H9 (cell line): ENCODE data around the gene SDHB. TPM values are rescaled to one million over a fixed set of nuclear protein-coding genes. Genes with fewer than 3 reads are reported as not detected.
A peak's percentile ranks its signal among the peaks of the same experiment; 100 is the strongest.

Experiments used
- DNase-seq: peaks from one replicate; pipeline ENCODE4 v3.0.0-alpha.2; 2017
- H2AFZ ChIP-seq: one replicate; pipeline ENCODE4 v1.6.1; 2013; ENCODE audit warnings: mild to moderate bottlenecking, low read length, control low read depth, moderate library complexity
- H2AK5ac ChIP-seq: 2 replicates; pipeline ENCODE4 v1.6.1; 2013; ENCODE audit warnings: low read length, control low read depth, mixed read lengths; ENCODE audit not compliant: insufficient read length
- H2BK120ac ChIP-seq: one replicate; pipeline ENCODE4 v1.6.1; 2013; ENCODE audit warnings: low read depth, mild to moderate bottlenecking, low read length, control low read depth, inconsistent platforms; ENCODE audit not compliant: poor library complexity, severe bottlenecking
- H2BK12ac ChIP-seq: 2 replicates; pipeline ENCODE4 v1.6.1; 2013; ENCODE audit warnings: low read length, control low read depth, mixed read lengths, low read depth; ENCODE audit not compliant: insufficient read length
- H2BK15ac ChIP-seq: 2 replicates; pipeline ENCODE4 v1.6.1; 2013; ENCODE audit warnings: low read depth, low read length, control low read depth
- H2BK20ac ChIP-seq: one replicate; pipeline ENCODE4 v1.6.1; 2013; ENCODE audit warnings: low read depth, mild to moderate bottlenecking, low read length, control low read depth, inconsistent platforms; ENCODE audit not compliant: poor library complexity, severe bottlenecking
- H2BK5ac ChIP-seq: 2 replicates; pipeline ENCODE4 v1.6.1; 2013; ENCODE audit warnings: low read length, control low read depth, mixed read lengths; ENCODE audit not compliant: insufficient read length
- H3K14ac ChIP-seq: 2 replicates; pipeline ENCODE4 v1.6.1; 2013; ENCODE audit warnings: low read length, control low read depth; ENCODE audit not compliant: insufficient read depth
- H3K18ac ChIP-seq: 2 replicates; pipeline ENCODE4 v1.6.1; 2013; ENCODE audit warnings: low read depth, mild to moderate bottlenecking, mixed read lengths, low read length, control low read depth; ENCODE audit not compliant: insufficient read length
- H3K23ac ChIP-seq: 2 replicates; pipeline ENCODE4 v1.6.1; 2013; ENCODE audit warnings: low read length, control low read depth, mixed read lengths, low read depth; ENCODE audit not compliant: insufficient read length
- H3K23me2 ChIP-seq: 2 replicates; pipeline ENCODE4 v1.6.1; 2013; ENCODE audit warnings: low read depth, mild to moderate bottlenecking, mixed read lengths, low read length, control low read depth; ENCODE audit not compliant: insufficient read length, poor library complexity, severe bottlenecking
- H3K27ac ChIP-seq: 2 replicates; pipeline ENCODE4 v1.5.1; 2013; ENCODE audit warnings: low read length, control low read depth, mixed read lengths, low read depth; ENCODE audit not compliant: insufficient read length
- H3K27me3 ChIP-seq: 2 replicates; pipeline ENCODE4 v1.6.1; 2013; ENCODE audit warnings: low read length, control low read depth, inconsistent platforms; ENCODE audit not compliant: insufficient read depth
- H3K4ac ChIP-seq: 2 replicates; pipeline ENCODE4 v1.6.1; 2013; ENCODE audit warnings: low read depth, mild to moderate bottlenecking, control low read depth, inconsistent platforms, low read length, moderate library complexity
- H3K4me1 ChIP-seq: 2 replicates; pipeline ENCODE4 v1.6.1; 2013; ENCODE audit warnings: low read length, control low read depth, inconsistent platforms; ENCODE audit not compliant: insufficient read depth
- H3K4me2 ChIP-seq: 2 replicates; pipeline ENCODE4 v1.6.1; 2013; ENCODE audit warnings: low read length, control low read depth, mixed read lengths; ENCODE audit not compliant: insufficient read length, insufficient read depth
- H3K56ac ChIP-seq: 2 replicates; pipeline ENCODE4 v1.6.1; 2013; ENCODE audit warnings: low read depth, mild to moderate bottlenecking, mixed read lengths, low read length, control low read depth; ENCODE audit not compliant: insufficient read length
- H3K79me1 ChIP-seq: 2 replicates; pipeline ENCODE4 v1.6.1; 2013; ENCODE audit warnings: low read depth, mild to moderate bottlenecking, moderate library complexity, low read length, control low read depth, inconsistent platforms; ENCODE audit not compliant: insufficient read depth, poor library complexity, severe bottlenecking
- H3K79me2 ChIP-seq: 2 replicates; pipeline ENCODE4 v1.6.1; 2013; ENCODE audit warnings: low read length, control low read depth, inconsistent platforms; ENCODE audit not compliant: insufficient read depth
- H3K9ac ChIP-seq: 2 replicates; pipeline ENCODE4 v1.6.1; 2013; ENCODE audit warnings: low read length, control low read depth, mixed read lengths; ENCODE audit not compliant: insufficient read length; ENCODE audit errors: extremely low read depth
- H3K9me3 ChIP-seq: one replicate; pipeline ENCODE4 v1.6.1; 2013; ENCODE audit warnings: low read depth, low read length, inconsistent platforms; ENCODE audit not compliant: control insufficient read depth
- H3T11ph ChIP-seq: one replicate; pipeline ENCODE4 v1.6.1; 2013; ENCODE audit warnings: mild to moderate bottlenecking, low read length, control low read depth, inconsistent platforms
- H4K20me1 ChIP-seq: one replicate; pipeline ENCODE4 v1.6.1; 2013; ENCODE audit not compliant: control insufficient read depth, insufficient read length, insufficient read depth
- H4K5ac ChIP-seq: 2 replicates; pipeline ENCODE4 v1.6.1; 2013; ENCODE audit warnings: low read depth, mild to moderate bottlenecking, mixed read lengths, low read length, control low read depth; ENCODE audit not compliant: insufficient read length
- H4K8ac ChIP-seq: replicated peaks from 2 replicates; pipeline ENCODE4 v1.6.1; 2013; ENCODE audit warnings: low read length, control low read depth, mixed read lengths, low read depth; ENCODE audit not compliant: insufficient read length
- H4K91ac ChIP-seq: 2 replicates; pipeline ENCODE4 v1.6.1; 2013; ENCODE audit warnings: low read depth, mild to moderate bottlenecking, moderate library complexity, mixed read lengths, low read length, control low read depth; ENCODE audit not compliant: insufficient read length
- H3K27ac Mint-ChIP-seq, 3 experiments: 2 replicates in 2 of 3; 3 replicates in 1 of 3; pipeline ENCODE4 v1.8.0; 2020 to 2021; ENCODE audit warnings: mixed read lengths in 3 of 3, mild to moderate bottlenecking in 1 of 3, moderate library complexity in 1 of 3
- H3K27me3 Mint-ChIP-seq: 2 replicates; pipeline ENCODE4 v1.8.0; 2021; ENCODE audit warnings: low read depth, mild to moderate bottlenecking, moderate library complexity, mixed read lengths
- H3K36me3 Mint-ChIP-seq, 3 experiments: 2 replicates in 2 of 3; 3 replicates in 1 of 3; pipeline ENCODE4 v1.8.0; 2020 to 2021; ENCODE audit warnings: low read depth in 3 of 3, mixed read lengths in 3 of 3; ENCODE audit not compliant: insufficient read depth in 1 of 3
- H3K4me1 Mint-ChIP-seq, 2 experiments: 2 replicates each; pipeline ENCODE4 v1.8.0; 2020; ENCODE audit warnings: mixed read lengths in 2 of 2
- H3K4me3 Mint-ChIP-seq, 2 experiments: 2 replicates in 1 of 2; 3 replicates in 1 of 2; pipeline ENCODE4 v1.8.0; 2020 to 2021; ENCODE audit warnings: mild to moderate bottlenecking in 2 of 2, mixed read lengths in 2 of 2, moderate library complexity in 1 of 2
- H3K9me3 Mint-ChIP-seq, 2 experiments: 2 replicates in 1 of 2; 3 replicates in 1 of 2; pipeline ENCODE4 v1.8.0; 2020; ENCODE audit warnings: mild to moderate bottlenecking in 2 of 2, mixed read lengths in 2 of 2, moderate library complexity in 1 of 2
- CTCF ChIP-seq: fragments of 200-600 bp; sonication (generic); conservative IDR thresholded peaks from 3 replicates; pipeline ENCODE4 v1.8.0; 2021; ENCODE audit warnings: antibody characterized with exemption, mild to moderate bottlenecking
- WGBS: extraction: QIAGEN DNeasy Blood & Tissue Kit; methylation state at CpG from one replicate; pipeline ENCODE4 v1.1.7; 2013; ENCODE audit warnings: missing lambda C conversion rate, low lambda C conversion rate, mixed read lengths; ENCODE audit not compliant: insufficient read length; ENCODE audit errors: extremely low coverage; 5-methylcytosine and 5-hydroxymethylcytosine counted together
- total RNA-seq: library from RNA; stranded (reverse); gene quantifications from 2 replicates; pipeline ENCODE4 v1.2.1, GENCODE V29; 2021

The SDHB gene
- total RNA-seq, 1 experiment from 2014 or later: 77.5 TPM

- DNase-seq: no peak
- Histone ChIP-seq H3K4ac (no peak overlapping the region), H3K18ac (no peak overlapping the region)
Observed at GRCh38 chr1:17021896-17022295, 31.9 kb downstream of the SDHB start.

More at GRCh38 chr1:17021896-17022295, 31.9 kb downstream of the SDHB start:
- H2AK5ac ChIP-seq: no peak overlapping the region
- Mint-ChIP-seq H3K4me3 (no peak overlapping the region), H3K27ac (peak overlapping the region in 2 of 3 experiments; percentile 39 to 80; a peak in 3 of 7 replicates), H3K9me3 (no peaks in the 10 kb centered on the region), H3K27me3 (no peaks in the 10 kb centered on the region), H3K4me1 (peaks cover 0 to 5% of the 10 kb centered on the region in 2 experiments; a peak in 1 of 4 replicates), H3K36me3 (peaks cover 23 to 84% (median 68%) of the 10 kb centered on the region in 3 experiments; a peak in 6 of 7 replicates)
- H4K8ac ChIP-seq: no peak overlapping the region
- no peaks in the 10 kb centered on the region for H3K9me3 ChIP-seq
- no peaks in the 10 kb centered on the region for H4K20me1 ChIP-seq
- no peak overlapping the region for H3K27ac ChIP-seq
- no peak overlapping the region for H3K9ac ChIP-seq
- no peak overlapping the region for H2BK15ac ChIP-seq
- H2BK5ac ChIP-seq: no peak overlapping the region
- no peaks in the 10 kb centered on the region for H3K4me1 ChIP-seq
- no peak overlapping the region for H3K56ac ChIP-seq
- H2BK20ac ChIP-seq: no peak overlapping the region
- no peak overlapping the region for H2BK12ac ChIP-seq
- H4K5ac ChIP-seq: no peak overlapping the region
- no peak overlapping the region for H2AFZ ChIP-seq
- no peaks in the 10 kb centered on the region for H3K23me2 ChIP-seq
- H4K91ac ChIP-seq: no peak overlapping the region
- H3K14ac ChIP-seq: no peak overlapping the region
- WGBS: no CpG with 5 or more reads among the region's 10 CpGs
- H3K4me2 ChIP-seq: no peak overlapping the region
- H3K79me2 ChIP-seq: no peaks in the 10 kb centered on the region
- TF ChIP-seq CTCF: no peak
- H3K23ac ChIP-seq: no peak overlapping the region
- no peaks in the 10 kb centered on the region for H3K79me1 ChIP-seq
- no peak overlapping the region for H2BK120ac ChIP-seq
- H3T11ph ChIP-seq: no peak overlapping the region
- H3K27me3 ChIP-seq: no peaks in the 10 kb centered on the region
